HEK293T (cell line): ENCODE data around the gene GABRG3.

ENCODE experiments used
- CTCF ChIA-PET: fragments of 350-600 bp; formaldehyde crosslinking; extraction: SDS; loops from one replicate; lab custom pipeline; 2021; ENCODE audit warnings: antibody characterized with exemption, inconsistent platforms; lab: Yijun Ruan, JAX
- POLR2A ChIA-PET: fragments of 350-600 bp; formaldehyde crosslinking; extraction: SDS; loops from one replicate; lab custom pipeline; 2020; ENCODE audit warnings: antibody characterized with exemption, inconsistent platforms; lab: Yijun Ruan, JAX
- DNase-seq: peaks from one replicate; pipeline ENCODE4 v3.0.0; 2012; ENCODE audit warnings: mixed read lengths; ENCODE audit errors: extremely low spot score
- ARNT ChIP-seq: fragments of 450-650 bp; IDR thresholded peaks from 2 replicates; pipeline ENCODE4 v1.6.1; 2017; ENCODE audit warnings: mild to moderate bottlenecking
- BHLHE40 ChIP-seq: fragments of 450-650 bp; IDR thresholded peaks from 2 replicates; pipeline ENCODE4 v1.6.1; 2016; ENCODE audit warnings: mild to moderate bottlenecking, moderate library complexity, borderline replicate concordance
- CTBP1 ChIP-seq: fragments of 450-650 bp; IDR thresholded peaks from 2 replicates; pipeline ENCODE4 v1.6.1; 2016; ENCODE audit warnings: borderline replicate concordance
- ELF4 ChIP-seq: fragments of 450-650 bp; IDR thresholded peaks from 2 replicates; pipeline ENCODE4 v1.6.1; 2017; ENCODE audit warnings: antibody characterized with exemption
- FOXA1 ChIP-seq: fragments of 450-650 bp; IDR thresholded peaks from 2 replicates; pipeline ENCODE4 v1.6.1; 2016; ENCODE audit warnings: mild to moderate bottlenecking
- FOXK2 ChIP-seq: fragments of 450-650 bp; IDR thresholded peaks from 2 replicates; pipeline ENCODE4 v1.6.1; 2016; ENCODE audit warnings: mild to moderate bottlenecking
- FOXM1 ChIP-seq: fragments of 450-650 bp; IDR thresholded peaks from 2 replicates; pipeline ENCODE4 v1.6.1; 2017; ENCODE audit warnings: mild to moderate bottlenecking, borderline replicate concordance
- HDGF ChIP-seq: fragments of 450-650 bp; IDR thresholded peaks from 2 replicates; pipeline ENCODE4 v1.6.1; 2017; ENCODE audit warnings: antibody characterized with exemption, borderline replicate concordance
- L3MBTL2 ChIP-seq: fragments of 450-650 bp; conservative IDR thresholded peaks from 2 replicates; pipeline ENCODE4 v1.6.1; 2016; ENCODE audit warnings: mild to moderate bottlenecking
- LEF1 ChIP-seq: fragments of 450-650 bp; IDR thresholded peaks from 2 replicates; pipeline ENCODE4 v1.6.1; 2017; ENCODE audit warnings: mild to moderate bottlenecking, borderline replicate concordance
- NFRKB ChIP-seq: fragments of 450-650 bp; IDR thresholded peaks from 2 replicates; pipeline ENCODE4 v1.6.1; 2016; ENCODE audit warnings: mild to moderate bottlenecking, moderate library complexity
- PKNOX1 ChIP-seq: fragments of 450-650 bp; IDR thresholded peaks from 2 replicates; pipeline ENCODE4 v1.6.1; 2016
- SP1 ChIP-seq: fragments of 450-650 bp; IDR thresholded peaks from 2 replicates; pipeline ENCODE4 v1.6.1; 2017
- SUZ12 ChIP-seq: fragments of 450-650 bp; IDR thresholded peaks from 2 replicates; pipeline ENCODE4 v1.6.1; 2016; ENCODE audit warnings: mild to moderate bottlenecking
- TARDBP ChIP-seq: fragments of 450-650 bp; IDR thresholded peaks from 2 replicates; pipeline ENCODE4 v1.6.1; 2016
- ZNF384 ChIP-seq: fragments of 450-650 bp; IDR thresholded peaks from 2 replicates; pipeline ENCODE4 v1.6.1; 2016

Gene GABRG3

GRCh38 chr15:27341780-27342343, 370.9 kb downstream of the GABRG3 start:
- no peak for DNase-seq
- POLR2A ChIA-PET, result no interaction called here
- CTCF ChIA-PET, result no interaction called here
- TF ChIP-seq FOXK2 (no peak), PKNOX1 (no peak), NFRKB (no peak), FOXM1 (no peak), CTBP1 (no peak), HDGF (no peak), TARDBP (no peak), ZNF384 (no peak), LEF1 (no peak), FOXA1 (no peak), ARNT (no peak), SUZ12 (no peak), BHLHE40 (no peak), ELF4 (no peak)

- no peak for TF ChIP-seq FOXM1
- TF ChIP-seq LEF1, result no peak
- no peak for TF ChIP-seq NFRKB
- no peak for TF ChIP-seq ARNT
- TF ChIP-seq CTBP1, result no peak
- POLR2A ChIA-PET, result no interaction called here
- CTCF ChIA-PET, result no interaction called here
- DNase-seq, result no peak
Measured at GRCh38 chr15:27342991-27343390, 372.0 kb downstream of the GABRG3 start.

- CTCF ChIA-PET, result no interaction called here
- DNase-seq, result no peak
- POLR2A ChIA-PET, result no interaction called here
- TF ChIP-seq FOXM1 (no peak), L3MBTL2 (no peak), TARDBP (no peak), CTBP1 (no peak), FOXK2 (no peak), BHLHE40 (no peak), FOXA1 (no peak)
Measured at GRCh38 chr15:27352136-27352535, 381.2 kb downstream of the GABRG3 start.

GRCh38 chr15:27353856-27354255, 382.9 kb downstream of the GABRG3 start:
- TF ChIP-seq ELF4 (no peak), HDGF (no peak)
- ChIA-PET CTCF (no interaction called here), POLR2A (no interaction called here)
- no peak for DNase-seq

GRCh38 chr15:27358751-27359434, 387.9 kb downstream of the GABRG3 start:
- CTCF ChIA-PET, result interaction anchor here (0.6 to 1.3 kb wide), 6 partner anchors 10 to 920 kb away, joined by 3 to 4 read pairs (median 3); no protein-coding TSS in a partner anchor
- POLR2A ChIA-PET, result no interaction called here
- TF ChIP-seq HDGF, result no peak
- TF ChIP-seq LEF1, result no peak
- TF ChIP-seq CTBP1, result no peak
- TF ChIP-seq FOXM1, result no peak
- no peak for TF ChIP-seq NFRKB
- no peak for TF ChIP-seq ELF4
- TF ChIP-seq L3MBTL2, result no peak
- no peak for TF ChIP-seq BHLHE40
- no peak for TF ChIP-seq TARDBP
- TF ChIP-seq ARNT, result no peak
- no peak for TF ChIP-seq ZNF384
- TF ChIP-seq FOXA1, result no peak
- no peak for TF ChIP-seq SP1
- TF ChIP-seq PKNOX1, result no peak
- TF ChIP-seq SUZ12, result no peak
- TF ChIP-seq FOXK2, result no peak
- peak; percentile 7 for DNase-seq

GRCh38 chr15:27359586-27359985, 388.6 kb downstream of the GABRG3 start:
- TF ChIP-seq L3MBTL2 (no peak), LEF1 (no peak), PKNOX1 (no peak), FOXM1 (no peak), NFRKB (no peak), SP1 (no peak), CTBP1 (no peak), ARNT (no peak), TARDBP (no peak), BHLHE40 (no peak), FOXA1 (no peak), ZNF384 (no peak)
- no peak for DNase-seq
- CTCF ChIA-PET, result interaction anchor here (0.6 to 0.9 kb wide), 2 partner anchors 469 to 921 kb away, joined by 3 read pairs; no protein-coding TSS in a partner anchor
- POLR2A ChIA-PET, result no interaction called here
